ENCODE results near the gene MRPS24.
A peak's percentile ranks its signal among the peaks of the same experiment; 100 is the strongest.

The MRPS24 gene

DNA sequence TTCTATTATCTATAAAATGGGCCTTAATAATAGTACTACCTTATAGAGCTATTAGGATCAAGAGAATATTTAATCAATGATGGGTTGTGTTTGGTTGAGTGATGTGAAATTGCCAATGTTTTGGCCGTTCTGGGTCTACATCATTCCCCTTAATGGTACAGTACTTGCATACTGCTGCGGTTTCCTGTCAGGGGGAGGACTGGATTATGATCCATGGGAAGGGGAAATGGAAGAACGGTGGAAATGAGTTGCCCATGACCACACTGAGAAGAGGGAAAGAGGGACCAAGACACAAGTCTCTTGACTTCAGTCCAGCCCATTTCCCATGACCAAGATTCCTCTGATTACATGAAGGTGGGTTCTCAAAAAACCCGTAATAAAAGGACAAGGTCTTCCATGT lies 999 bp upstream of the MRPS24 start:
- DNase-seq (ENCODE audit: low read depth): no peak
- H3K4me3 ChIP-seq (ENCODE audit: low read length): no peak overlapping the region
- TF ChIP-seq CTCF (IDR thresholded peaks at IDR 0.05; ENCODE audit: insufficient read depth, low read depth, low read length, missing control alignments): no peak

GRCh38 chr7:43869867-43870240 lies 537 bp upstream of the MRPS24 start:
- DNase-seq (ENCODE audit: low read depth): peak; percentile 92
- TF ChIP-seq CTCF (IDR thresholded peaks at IDR 0.05; ENCODE audit: insufficient read depth, low read depth, low read length, missing control alignments): no peak
- peak overlapping the region; percentile 71 for H3K4me3 ChIP-seq (ENCODE audit: low read length)

DNA sequence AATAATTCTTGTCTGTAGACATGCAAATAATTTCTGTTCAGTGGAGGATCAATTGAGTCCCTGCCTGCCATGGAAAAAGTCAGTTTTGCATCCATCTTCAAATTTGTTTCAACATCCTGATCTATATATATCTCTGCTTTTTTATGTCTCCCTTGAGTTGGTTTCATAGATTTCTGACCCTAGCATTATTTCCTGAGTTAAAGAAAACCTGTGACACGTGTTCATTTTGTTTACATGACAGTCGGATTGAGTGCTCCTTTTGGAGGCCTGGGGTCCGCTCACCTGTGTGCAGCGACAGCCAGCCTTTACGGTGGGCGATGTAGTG lies 674 bp downstream of the MRPS24 start:
- H3K4me3 ChIP-seq (ENCODE audit: low read length): peak overlapping the region; percentile 71
- DNase-seq (ENCODE audit: low read depth): no peak
- TF ChIP-seq CTCF (IDR thresholded peaks at IDR 0.05; ENCODE audit: insufficient read depth, low read depth, low read length, missing control alignments): no peak

DNA sequence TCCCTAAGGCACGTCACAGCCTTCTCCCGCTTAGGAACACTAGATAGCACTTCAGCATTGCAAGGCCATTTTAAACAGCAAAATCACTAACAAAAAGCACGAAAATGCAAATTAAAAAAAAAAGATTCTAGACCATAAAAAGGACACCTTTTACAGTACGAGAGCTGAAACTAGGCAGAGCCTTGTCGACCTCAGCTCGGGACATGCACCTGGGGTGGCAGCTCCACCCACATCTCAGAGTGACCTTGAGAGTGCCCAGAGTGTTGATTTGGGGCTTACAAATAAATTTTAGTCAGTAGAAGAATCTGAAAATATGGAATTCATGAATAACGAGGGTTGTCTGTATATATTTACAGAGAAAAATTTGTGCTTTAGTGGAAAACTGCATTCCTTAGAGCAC lies 1.1 kb downstream of the MRPS24 start:
- peak overlapping the region; percentile 71 for H3K4me3 ChIP-seq (ENCODE audit: low read length)
- no peak for DNase-seq (ENCODE audit: low read depth)
- TF ChIP-seq CTCF (IDR thresholded peaks at IDR 0.05; ENCODE audit: insufficient read depth, low read depth, low read length, missing control alignments): no peak

DNA sequence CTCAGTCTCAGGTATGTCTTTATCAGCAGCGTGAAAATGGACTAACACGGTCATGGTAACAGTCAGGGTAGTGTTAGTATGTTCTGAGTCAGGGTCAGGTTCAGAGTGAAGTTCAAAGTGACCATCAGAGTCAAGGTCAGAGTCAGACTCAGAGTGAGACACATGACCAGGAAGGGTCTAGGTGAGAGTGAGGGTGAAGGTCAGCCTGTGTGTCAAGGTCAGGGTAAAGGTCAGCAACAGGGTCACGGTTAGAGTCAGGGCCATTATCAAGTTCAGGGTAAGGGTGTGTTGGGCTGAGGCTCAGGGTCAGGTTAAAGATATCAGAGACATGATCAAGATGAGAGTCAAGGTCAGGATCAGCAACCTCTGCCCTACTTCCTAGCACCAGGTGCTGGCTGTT lies 4.0 kb downstream of the MRPS24 start:
- no peak for TF ChIP-seq CTCF (IDR thresholded peaks at IDR 0.05; ENCODE audit: insufficient read depth, low read depth, low read length, missing control alignments)
- no peak overlapping the region for H3K4me3 ChIP-seq (ENCODE audit: low read length)
- no peak for DNase-seq (ENCODE audit: low read depth)

DNA sequence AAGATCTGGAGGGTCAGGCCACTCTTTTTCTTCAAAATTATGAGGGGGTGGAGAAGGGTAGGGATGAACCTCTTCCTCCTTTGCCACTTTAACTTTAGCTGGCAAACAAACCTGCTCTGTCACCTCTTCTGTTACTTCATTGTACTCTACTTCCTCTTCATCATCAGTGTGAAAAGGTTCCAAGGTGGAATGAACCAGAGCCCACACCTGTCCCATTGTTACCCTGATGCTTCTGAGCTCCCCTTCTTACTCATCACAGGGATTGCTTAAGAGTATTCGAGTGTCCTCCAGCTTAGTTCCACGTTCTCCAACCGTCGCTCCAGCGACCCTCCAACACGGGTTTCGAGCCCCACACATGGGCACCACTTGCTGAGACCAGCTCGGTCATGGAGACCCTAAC lies 5.2 kb downstream of the MRPS24 start:
- H3K4me3 ChIP-seq (ENCODE audit: low read length): no peak overlapping the region
- TF ChIP-seq CTCF (IDR thresholded peaks at IDR 0.05; ENCODE audit: insufficient read depth, low read depth, low read length, missing control alignments): no peak
- peak; percentile 71 for DNase-seq (ENCODE audit: low read depth)

DNA sequence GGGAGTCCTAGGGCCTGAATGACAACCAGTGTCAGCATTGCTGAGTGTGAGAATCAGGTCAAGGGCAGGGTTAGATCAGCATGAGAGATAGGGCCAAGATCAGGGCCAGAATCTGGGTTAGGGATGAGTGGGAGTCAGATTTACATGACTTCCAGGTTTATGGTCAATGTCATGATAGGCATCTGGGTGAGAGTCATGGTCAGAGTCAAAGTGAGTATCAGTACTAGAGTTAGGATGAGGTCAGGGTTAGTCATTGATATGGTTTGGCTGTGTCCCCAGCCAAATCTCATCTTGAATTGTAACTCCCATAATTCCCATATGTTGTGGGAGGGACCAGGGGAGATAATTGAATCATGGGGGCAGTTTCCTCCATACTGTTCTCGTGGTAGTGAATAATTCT lies 12.3 kb downstream of the MRPS24 start:
- DNase-seq (ENCODE audit: low read depth): peak; percentile 19
- H3K4me3 ChIP-seq (ENCODE audit: low read length): no peak overlapping the region
- TF ChIP-seq CTCF (IDR thresholded peaks at IDR 0.05; ENCODE audit: insufficient read depth, low read depth, low read length, missing control alignments): no peak
